Spleen (tissue), 11 donors: ENCODE measurements around the gene ZSCAN5B. TPM values are rescaled to one million over a fixed set of nuclear protein-coding genes. Genes with fewer than 3 reads are reported as not detected.
"Not testable (repeated sequence)": the region's sequence is repeated elsewhere in the genome, so short reads cannot be mapped to it uniquely, and the experiment has no call there.

Experiments used
- DNase-seq: peaks from one replicate; pipeline ENCODE4 v3.0.0-alpha.2; 2020
- H3K27ac ChIP-seq, 8 donors: fragments of 200-600 bp; sonication (generic) in 7 of 8; 1 replicate in 4 of 8; 2 replicates in 4 of 8; pipeline versions ENCODE4 v1.5.0 to v1.8.0; 2016 to 2021; ENCODE audit warnings: inconsistent platforms in 4 of 8, mild to moderate bottlenecking in 4 of 8, moderate library complexity in 1 of 8
- H3K27me3 ChIP-seq, 7 donors: fragments of 200-600 bp; sonication (generic) in 6 of 7; replicated peaks in 1 of 7; 1 replicate in 4 of 7; 2 replicates in 3 of 7; pipeline versions ENCODE4 v1.5.0 to v1.8.0; 2016 to 2021; ENCODE audit warnings: inconsistent platforms in 3 of 7, mild to moderate bottlenecking in 1 of 7
- H3K36me3 ChIP-seq, 6 donors: fragments of 200-600 bp; sonication (generic) in 5 of 6; 1 replicate in 4 of 6; 2 replicates in 2 of 6; pipeline versions ENCODE4 v1.5.0 to v1.8.0; 2016 to 2021; ENCODE audit warnings: inconsistent platforms in 2 of 6
- H3K4me1 ChIP-seq, 6 donors: fragments of 200-600 bp; sonication (generic) in 5 of 6; 1 replicate in 3 of 6; 2 replicates in 3 of 6; pipeline versions ENCODE4 v1.5.0 to v1.8.0; 2016 to 2021; ENCODE audit warnings: inconsistent platforms in 3 of 6
- H3K4me3 ChIP-seq, 8 donors: fragments of 200-600 bp; sonication (generic) in 7 of 8; 1 replicate in 4 of 8; 2 replicates in 4 of 8; pipeline versions ENCODE4 v1.5.0 to v1.8.0; 2016 to 2021; ENCODE audit warnings: inconsistent platforms in 4 of 8, mild to moderate bottlenecking in 4 of 8, moderate library complexity in 2 of 8
- H3K9me3 ChIP-seq, 8 donors: fragments of 200-600 bp; sonication (generic) in 7 of 8; 1 replicate in 4 of 8; 2 replicates in 4 of 8; pipeline versions ENCODE4 v1.5.0 to v1.8.0; 2016 to 2021; ENCODE audit warnings: inconsistent platforms in 4 of 8
- CTCF ChIP-seq, 11 experiments: fragments of 200-600 bp in 7 of 11; fragments of 450-650 bp in 4 of 11; sonication (generic) in 4 of 11; IDR thresholded peaks in 8 of 11; conservative IDR thresholded peaks in 3 of 11; 1 replicate in 7 of 11; 2 replicates in 4 of 11; pipeline versions ENCODE4 v1.4.0 to v1.8.0; 2016 to 2021; ENCODE audit warnings: antibody characterized with exemption in 11 of 11, inconsistent platforms in 4 of 11, mild to moderate bottlenecking in 1 of 11
- POLR2A ChIP-seq, 3 donors: fragments of 450-650 bp; IDR thresholded peaks; one replicate each; pipeline ENCODE4 v1.5.1; 2017; ENCODE audit warnings: antibody characterized with exemption in 3 of 3, mild to moderate bottlenecking in 1 of 3
- POLR2AphosphoS5 ChIP-seq, 3 donors: sonication (generic); formaldehyde crosslinking; IDR thresholded peaks; one replicate each; pipeline ENCODE4 v1.5.1; 2017; ENCODE audit warnings: antibody characterized with exemption in 3 of 3
- WGBS, 5 donors: extraction: QIAGEN DNeasy Blood & Tissue Kit in 3 of 5; methylation state at CpG; one replicate each; pipeline versions ENCODE4 v1.1.5 to v1.1.7; 2013 to 2018; 5-methylcytosine and 5-hydroxymethylcytosine counted together
- intact Hi-C: fragments of 100-400 bp; cut with DNase I; formaldehyde crosslinking; loops from one replicate; pipeline ENCODE4 v1.15.0; 2023; ENCODE audit warnings: low total_unique reads
- polyA plus RNA-seq, 3 donors: library from polyadenylated mRNA; stranded (reverse); fragments of 200-250 nt; gene quantifications; one replicate each; pipeline ENCODE4 v1.2.1, GENCODE V29; 2013
- total RNA-seq, 7 donors: library from RNA; depleted of rRNA in 3 of 7; stranded (reverse); fragments of >200 nt in 3 of 7; fragmentation: NEBNext Ultra II Directional in 4 of 7; extraction: Animal tissue kit (Norgen Biotek cat#: 25700) in 4 of 7; gene quantifications; one replicate each; pipeline versions ENCODE4 v1.1.0 to v1.2.1, GENCODE V29; 2016 to 2021
- donor health status: healthy with polysubstance abuse.
- donor health status: DM: no; HTN: no; CAD: no; lungs with moderate emphysema.
- donor health status: DM: no; HTN: no; CAD: no.
- donor health status: Bipolar disorder and iron deficiency.
- donor health status: healthy.
- donor health status: DM: no; HTN: no; CAD: no.
- donor health status: DM: yes; HTN: yes; CAD: no.

ZSCAN5B gene
- total and polyA plus RNA-seq, 10 donors, result 0.03 to 0.11 TPM; not detected in 8

- no peak overlapping the region for H3K27ac ChIP-seq
- no peak for DNase-seq
- TF ChIP-seq CTCF (IDR thresholded peaks at IDR 0.05 in 8 of 11, conservative IDR thresholded peaks at IDR 0.05 in 3 of 11) (no peak), POLR2AphosphoS5 (IDR thresholded peaks at IDR 0.05) (no peak), POLR2A (IDR thresholded peaks at IDR 0.05) (no peak)
These were observed 14.1 kb upstream of the ZSCAN5B start for GRCh38 chr19:56211718-56212117.

GRCh38 chr19:56210036-56210435 lies 12.5 kb upstream of the ZSCAN5B start:
- H3K9me3 ChIP-seq, H3K36me3 ChIP-seq, H3K27ac ChIP-seq, H3K27me3 ChIP-seq, H3K4me1 ChIP-seq, intact Hi-C loops, DNase-seq, H3K4me3 ChIP-seq: not testable (repeated sequence)
- 84 to 93% (median 89%) methylated on average over 9 of the region's 9 CpGs for WGBS, 5 donors

More at GRCh38 chr19:56211718-56212117, 14.1 kb upstream of the ZSCAN5B start:
- Histone ChIP-seq H3K9me3 (no peaks in the 10 kb centered on the region), H3K4me1 (no peaks in the 10 kb centered on the region), H3K27me3 (peaks cover 0 to 22% (median 0%) of the 10 kb centered on the region in 7 donors), H3K4me3 (no peak overlapping the region), H3K36me3 (no peaks in the 10 kb centered on the region)
- intact Hi-C loops, result no loop called here
- 65 to 81% (median 76%) methylated on average over 4 of the region's 4 CpGs for WGBS, 5 donors

GRCh38 chr19:56209091-56209490 lies 11.5 kb upstream of the ZSCAN5B start:
- Histone ChIP-seq H3K27me3 (peaks cover 0 to 4% (median 0%) of the 10 kb centered on the region in 7 donors), H3K9me3 (no peaks in the 10 kb centered on the region), H3K27ac (no peak overlapping the region), H3K4me1 (no peaks in the 10 kb centered on the region), H3K36me3 (no peaks in the 10 kb centered on the region), H3K4me3 (no peak overlapping the region)
- DNase-seq, result no peak
- intact Hi-C loops, result no loop called here
- 87 to 91% (median 89%) methylated on average over 12 of the region's 12 CpGs for WGBS, 5 donors
- TF ChIP-seq POLR2AphosphoS5 (IDR thresholded peaks at IDR 0.05) (no peak), POLR2A (IDR thresholded peaks at IDR 0.05) (no peak), CTCF (IDR thresholded peaks at IDR 0.05 in 8 of 11, conservative IDR thresholded peaks at IDR 0.05 in 3 of 11) (no peak)

GRCh38 chr19:56207581-56207980 lies 10.0 kb upstream of the ZSCAN5B start:
- DNase-seq, intact Hi-C loops, H3K27ac ChIP-seq, H3K36me3 ChIP-seq, H3K27me3 ChIP-seq, H3K9me3 ChIP-seq, H3K4me1 ChIP-seq, H3K4me3 ChIP-seq: not testable (repeated sequence)
- WGBS, 5 donors, result 61 to 79% (median 75%) methylated on average over 4 to 5 of the region's 5 CpGs

DNA sequence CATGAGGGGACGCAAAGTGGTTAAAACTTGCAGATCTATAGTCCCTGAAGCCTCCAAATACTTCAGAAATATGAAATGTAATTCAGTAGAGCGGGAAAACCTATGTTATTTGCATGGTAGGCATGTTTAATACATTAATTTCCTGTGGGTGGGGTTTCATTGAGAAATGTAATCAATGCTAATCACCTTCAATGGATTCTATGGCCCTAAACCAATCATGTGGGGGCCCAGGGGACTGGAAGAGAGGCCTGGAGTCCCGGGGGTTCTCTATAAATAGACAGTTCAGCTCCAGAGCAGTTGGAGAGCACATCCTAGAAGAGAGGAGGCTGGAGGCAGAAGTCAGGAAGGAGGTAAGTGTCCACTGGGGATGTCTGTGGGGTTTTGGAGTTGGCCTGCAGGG lies 4.4 kb upstream of the ZSCAN5B start, which contains the start of gene ZSCAN5C:
ZSCAN5C (plus strand) TSS at position 301 of the 400 bp plus-strand sequence. CDS start 3,641 bp downstream, outside the sequence.
- intact Hi-C loops, result no loop called here
- H3K4me1 ChIP-seq, result no peaks in the 10 kb centered on the region
- H3K36me3 ChIP-seq, result no peaks in the 10 kb centered on the region
- H3K9me3 ChIP-seq, result no peaks in the 10 kb centered on the region
- WGBS, 5 donors, result 59 to 72% (median 71%) methylated on average over 3 of the region's 3 CpGs
- H3K27me3 ChIP-seq, result no peaks in the 10 kb centered on the region
- TF ChIP-seq CTCF (IDR thresholded peaks at IDR 0.05 in 8 of 11, conservative IDR thresholded peaks at IDR 0.05 in 3 of 11) (no peak), POLR2AphosphoS5 (IDR thresholded peaks at IDR 0.05) (no peak), POLR2A (IDR thresholded peaks at IDR 0.05) (no peak)
- no peak for DNase-seq
- no peak within 1 kb of the TSS for H3K4me3 ChIP-seq
- no peak within 1 kb of the TSS for H3K27ac ChIP-seq
